A673 (cell line): ENCODE data around the gene UQCRQ.

ENCODE experiments used
- EZH2 ChIP-seq: fragments of 200-600 bp; sonication (generic); IDR thresholded peaks from 2 replicates; pipeline ENCODE4 v1.6.1; 2017; ENCODE audit warnings: borderline replicate concordance, low read depth, mild to moderate bottlenecking, mixed read lengths, antibody characterized with exemption, low read length; ENCODE audit not compliant: poor library complexity, severe bottlenecking
- TF ChIP-seq, protein P1 (sequence below): fragments of 300-800, 200-600 bp; sonication (generic); conservative IDR thresholded peaks from 2 replicates; pipeline ENCODE4 v1.5.1; 2017; ENCODE audit warnings: low read depth, mild to moderate bottlenecking, antibody characterized with exemption, low read length, moderate library complexity, mixed read lengths

DNA sequence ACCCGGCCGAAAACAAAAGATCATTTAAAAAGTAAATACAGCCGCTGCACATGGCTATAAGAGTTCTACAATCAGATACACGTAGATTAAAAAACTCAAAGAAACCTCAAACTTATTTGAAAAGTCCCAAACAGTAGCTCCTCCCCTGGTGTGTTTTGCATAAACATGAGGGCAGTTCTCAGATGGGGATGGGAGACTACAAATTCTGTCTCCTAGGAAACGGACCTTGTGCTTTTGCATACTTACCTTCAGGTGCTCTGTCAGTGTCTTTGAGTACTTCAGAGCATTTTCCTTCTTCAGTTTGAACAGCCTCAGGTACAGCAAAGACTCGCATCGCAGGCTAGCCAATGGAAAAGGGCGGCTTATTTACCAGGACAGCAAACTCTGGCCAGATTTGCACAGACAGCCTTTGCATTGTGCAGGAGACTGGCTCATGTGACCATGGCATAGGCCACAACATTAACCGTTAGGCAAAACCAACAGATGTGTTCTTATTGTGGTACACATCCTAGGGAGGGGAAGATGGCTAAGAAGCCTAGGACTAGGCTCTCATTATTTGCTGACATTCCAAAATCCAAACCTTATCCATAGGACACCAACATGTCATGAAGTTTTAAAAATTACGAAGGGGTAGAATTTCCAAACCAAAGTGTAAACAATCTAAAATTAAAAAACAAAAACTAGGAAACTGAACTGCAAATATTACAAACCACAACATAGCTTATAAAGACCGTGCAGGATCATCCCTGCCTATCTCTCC lies 19.8 kb downstream of the UQCRQ start:
- TF ChIP-seq, protein P1, sequence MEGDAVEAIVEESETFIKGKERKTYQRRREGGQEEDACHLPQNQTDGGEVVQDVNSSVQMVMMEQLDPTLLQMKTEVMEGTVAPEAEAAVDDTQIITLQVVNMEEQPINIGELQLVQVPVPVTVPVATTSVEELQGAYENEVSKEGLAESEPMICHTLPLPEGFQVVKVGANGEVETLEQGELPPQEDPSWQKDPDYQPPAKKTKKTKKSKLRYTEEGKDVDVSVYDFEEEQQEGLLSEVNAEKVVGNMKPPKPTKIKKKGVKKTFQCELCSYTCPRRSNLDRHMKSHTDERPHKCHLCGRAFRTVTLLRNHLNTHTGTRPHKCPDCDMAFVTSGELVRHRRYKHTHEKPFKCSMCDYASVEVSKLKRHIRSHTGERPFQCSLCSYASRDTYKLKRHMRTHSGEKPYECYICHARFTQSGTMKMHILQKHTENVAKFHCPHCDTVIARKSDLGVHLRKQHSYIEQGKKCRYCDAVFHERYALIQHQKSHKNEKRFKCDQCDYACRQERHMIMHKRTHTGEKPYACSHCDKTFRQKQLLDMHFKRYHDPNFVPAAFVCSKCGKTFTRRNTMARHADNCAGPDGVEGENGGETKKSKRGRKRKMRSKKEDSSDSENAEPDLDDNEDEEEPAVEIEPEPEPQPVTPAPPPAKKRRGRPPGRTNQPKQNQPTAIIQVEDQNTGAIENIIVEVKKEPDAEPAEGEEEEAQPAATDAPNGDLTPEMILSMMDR, result no peak
- no peak for TF ChIP-seq EZH2
